ENCODE measurements around the gene CD300E. TPM values are rescaled to one million over a fixed set of nuclear protein-coding genes. Genes with fewer than 3 reads are reported as not detected.

CD300E gene
- total and polyA plus RNA-seq, 2 of the 13 experiments (the other 11 are each of a cell fraction or from before 2014, with no cell fraction given), result not detected

DNA sequence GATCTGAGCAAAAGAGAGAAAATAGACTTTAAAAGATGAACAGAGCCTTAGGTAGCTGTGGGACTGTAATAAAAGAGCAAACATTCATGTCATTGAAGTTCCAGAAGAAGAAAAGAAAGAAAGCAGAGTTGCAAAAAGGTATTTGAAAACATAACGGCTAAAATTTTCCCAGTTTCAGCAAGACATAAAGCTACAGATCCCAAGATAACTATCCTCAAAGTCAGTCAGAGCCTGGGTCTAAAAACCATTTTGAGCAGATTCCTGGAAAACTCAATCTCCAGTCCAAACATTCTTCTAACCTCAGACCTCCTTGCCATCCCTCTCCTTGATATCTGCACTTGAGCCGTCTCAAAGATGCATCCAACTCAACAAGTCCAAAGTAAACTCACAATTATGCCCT lies 20.9 kb upstream of the CD300E start:
- H3K36me3 ChIP-seq (replicated peaks in 1 of 2; ENCODE audit: control insufficient read depth in 1 of 2, insufficient read depth in 2 of 2, low read length in 2 of 2), result no peaks in the 10 kb centered on the region
- H4K20me1 ChIP-seq (ENCODE audit: insufficient read depth, low read length), result no peaks in the 10 kb centered on the region
- POLR2A ChIA-PET, result no interaction called here
- in situ Hi-C loops (cut with HindIII; ENCODE audit: extremely low pct_ligation_motif_present, low pct_unique_long_range_greater_than_20kb), result no loop called here
- DNase-seq (ENCODE audit: low spot score), result no peak
- no TSS peak for BruUV-seq (replicated peaks)
- H3K4me1 ChIP-seq (ENCODE audit: insufficient read depth, low read length), result no peaks in the 10 kb centered on the region
- no peak overlapping the region for H2AFZ ChIP-seq (ENCODE audit: low read length)
- no peak for ATAC-seq
- H3K4me2 ChIP-seq (ENCODE audit: low read depth, low read length), result no peak overlapping the region
- CTCF ChIA-PET (ENCODE audit: low intra/inter-chr PET ratio, low total read pairs), result no interaction called here
- WGBS (ENCODE audit: low lambda C conversion rate), result 2% methylated on average over 2 of the region's 2 CpGs
- TF ChIP-seq YEATS2 (CRISPR knock-in tag; IDR thresholded peaks at IDR 0.05; ENCODE audit: borderline replicate concordance) (no peak), ERF (CRISPR knock-in tag; IDR thresholded peaks at IDR 0.05) (no peak), KDM4B (CRISPR knock-in tag; IDR thresholded peaks at IDR 0.05) (no peak), PCBP2 (optimal IDR thresholded peaks at IDR 0.05; ENCODE audit: low read depth, low read length, poor library complexity, severe bottlenecking) (no peak), KAT7 (CRISPR knock-in tag; IDR thresholded peaks at IDR 0.05; ENCODE audit: borderline replicate concordance) (no peak), XRCC5 (optimal IDR thresholded peaks at IDR 0.05; ENCODE audit: low read length) (no peak), CSRNP1 (CRISPR knock-in tag; IDR thresholded peaks at IDR 0.05) (no peak), HHEX (CRISPR knock-in tag; IDR thresholded peaks at IDR 0.05) (no peak), FOSL2 (CRISPR knock-in tag; IDR thresholded peaks at IDR 0.05) (no peak), CREBL2 (CRISPR knock-in tag; IDR thresholded peaks at IDR 0.05; ENCODE audit: borderline replicate concordance) (no peak), ZNF709 (CRISPR knock-in tag; IDR thresholded peaks at IDR 0.05) (no peak), KMT2B (CRISPR knock-in tag; IDR thresholded peaks at IDR 0.05) (no peak)
- TF ChIP-seq, protein P1, sequence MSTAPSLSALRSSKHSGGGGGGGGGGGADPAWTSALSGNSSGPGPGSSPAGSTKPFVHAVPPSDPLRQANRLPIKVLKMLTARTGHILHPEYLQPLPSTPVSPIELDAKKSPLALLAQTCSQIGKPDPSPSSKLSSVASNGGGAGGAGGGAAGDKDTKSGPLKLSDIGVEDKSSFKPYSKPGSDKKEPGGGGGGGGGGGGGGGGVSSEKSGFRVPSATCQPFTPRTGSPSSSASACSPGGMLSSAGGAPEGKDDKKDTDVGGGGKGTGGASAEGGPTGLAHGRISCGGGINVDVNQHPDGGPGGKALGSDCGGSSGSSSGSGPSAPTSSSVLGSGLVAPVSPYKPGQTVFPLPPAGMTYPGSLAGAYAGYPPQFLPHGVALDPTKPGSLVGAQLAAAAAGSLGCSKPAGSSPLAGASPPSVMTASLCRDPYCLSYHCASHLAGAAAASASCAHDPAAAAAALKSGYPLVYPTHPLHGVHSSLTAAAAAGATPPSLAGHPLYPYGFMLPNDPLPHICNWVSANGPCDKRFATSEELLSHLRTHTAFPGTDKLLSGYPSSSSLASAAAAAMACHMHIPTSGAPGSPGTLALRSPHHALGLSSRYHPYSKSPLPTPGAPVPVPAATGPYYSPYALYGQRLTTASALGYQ (CRISPR knock-in tag; IDR thresholded peaks at IDR 0.05), result no peak
- peaks cover 8 to 54% of the 10 kb centered on the region in 2 experiments; a peak in 4 of 5 replicates for H3K27me3 ChIP-seq (ENCODE audit: control insufficient read depth in 1 of 2, insufficient read depth in 2 of 2, low read length in 2 of 2)
- no peak overlapping the region for H3K9ac ChIP-seq (ENCODE audit: insufficient read depth, low read depth, low read length)
- H3K27ac ChIP-seq (ENCODE audit: extremely low read length, insufficient read depth, low read length), result no peak overlapping the region
- intact Hi-C loops (cut with micrococcal nuclease; ENCODE audit: unreplicated experiment), result no loop called here
- no peak overlapping the region for H3K4me3 ChIP-seq (replicated peaks in 1 of 3; ENCODE audit: insufficient read depth in 1 of 3, low read depth in 2 of 3, low read length in 3 of 3)
- no peak for FAIRE-seq
- H3K79me2 ChIP-seq (ENCODE audit: insufficient read depth, low read length), result no peaks in the 10 kb centered on the region
- no peaks in the 10 kb centered on the region for H3K9me3 ChIP-seq (ENCODE audit: low read length)

Data from HepG2 (cell line).